Gastroesophageal sphincter (tissue), 4 donors: ENCODE measurements around the gene STIM2. TPM values are rescaled to one million over a fixed set of nuclear protein-coding genes. Genes with fewer than 3 reads are reported as not detected.

Source experiments
- ATAC-seq: fragments of 150-250 bp; one replicate; pipeline ENCODE4 v1.9.1; 2016; ENCODE audit warnings: mild to moderate bottlenecking, moderate library complexity
- H3K27ac ChIP-seq, 4 donors: fragments of 200-600 bp; sonication (generic) in 3 of 4; 1 replicate in 3 of 4; 2 replicates in 1 of 4; pipeline ENCODE4 v1.5.1; 2016 to 2019
- H3K27me3 ChIP-seq: fragments of 200-600 bp; sonication (generic); one replicate; pipeline ENCODE4 v1.5.1; 2019
- H3K36me3 ChIP-seq, 2 donors: fragments of 200-600 bp; sonication (generic); one replicate each; pipeline ENCODE4 v1.5.1; 2019; ENCODE audit warnings: control low read depth in 1 of 2
- H3K4me1 ChIP-seq, 3 donors: fragments of 200-600 bp; sonication (generic); 1 replicate in 2 of 3; 2 replicates in 1 of 3; pipeline ENCODE4 v1.5.1; 2016 to 2019; ENCODE audit warnings: control low read depth in 2 of 3
- H3K4me3 ChIP-seq, 2 donors: fragments of 200-600 bp; sonication (generic); one replicate each; pipeline ENCODE4 v1.5.1; 2019; ENCODE audit warnings: mild to moderate bottlenecking in 1 of 2, moderate library complexity in 1 of 2
- H3K9me3 ChIP-seq, 3 donors: fragments of 200-600 bp; sonication (generic); one replicate each; pipeline ENCODE4 v1.5.1; 2017 to 2019; ENCODE audit warnings: control low read depth in 2 of 3
- CTCF ChIP-seq, 4 experiments: fragments of 200-600 bp in 2 of 4; fragments of 450-650 bp in 2 of 4; sonication (generic) in 1 of 4; IDR thresholded peaks; one replicate each; pipeline ENCODE4 v1.5.1; 2017 to 2019; ENCODE audit warnings: antibody characterized with exemption in 4 of 4, mild to moderate bottlenecking in 2 of 4, moderate library complexity in 2 of 4
- EP300 ChIP-seq: sonication (generic); formaldehyde crosslinking; IDR thresholded peaks from one replicate; pipeline ENCODE4 v1.6.1; 2017; ENCODE audit warnings: antibody characterized with exemption, mild to moderate bottlenecking
- POLR2A ChIP-seq, 2 donors: fragments of 450-650 bp; IDR thresholded peaks; one replicate each; pipeline ENCODE4 v1.6.1; 2017; ENCODE audit warnings: antibody characterized with exemption in 2 of 2, mild to moderate bottlenecking in 2 of 2, moderate library complexity in 1 of 2
- POLR2AphosphoS5 ChIP-seq: sonication (generic); formaldehyde crosslinking; IDR thresholded peaks from one replicate; pipeline ENCODE4 v1.6.1; 2017; ENCODE audit warnings: antibody characterized with exemption
- WGBS, 2 donors: methylation state at CpG; one replicate each; pipeline ENCODE4 v1.1.5; 2018; ENCODE audit warnings: low coverage in 1 of 2; 5-methylcytosine and 5-hydroxymethylcytosine counted together
- total RNA-seq, 4 donors: library from RNA; depleted of rRNA; stranded (reverse); fragments of >200 nt; gene quantifications; one replicate each; pipeline ENCODE4 v1.1.0, GENCODE V29; 2016

STIM2 gene
- total RNA-seq, 4 donors from 2014 or later, result 8.4 to 11.6 (median 10.5) TPM

- ATAC-seq, result no peak
- Histone ChIP-seq H3K36me3 (no peaks in the 10 kb centered on the region), H3K4me1 (no peaks in the 10 kb centered on the region), H3K9me3 (no peaks in the 10 kb centered on the region), H3K27ac (no peak overlapping the region), H3K4me3 (no peak overlapping the region), H3K27me3 (peaks cover 13% of the 10 kb centered on the region)
- no peak for TF ChIP-seq POLR2A (IDR thresholded peaks at IDR 0.05)
- no peak for TF ChIP-seq CTCF (IDR thresholded peaks at IDR 0.05)
- no peak for TF ChIP-seq EP300
- no peak for TF ChIP-seq POLR2AphosphoS5
- WGBS, 2 donors, result 50 to 74% methylated on average over 2 to 3 of the region's 3 CpGs
Measured at GRCh38 chr4:27055221-27055760, 194.7 kb downstream of the STIM2 start.

GRCh38 chr4:27056281-27056680, 195.6 kb downstream of the STIM2 start:
- Histone ChIP-seq H3K9me3 (no peaks in the 10 kb centered on the region), H3K4me1 (no peaks in the 10 kb centered on the region), H3K4me3 (no peak overlapping the region), H3K27me3 (peaks cover 13% of the 10 kb centered on the region), H3K27ac (no peak overlapping the region), H3K36me3 (no peaks in the 10 kb centered on the region)
- no peak for ATAC-seq
- TF ChIP-seq CTCF (IDR thresholded peaks at IDR 0.05) (no peak), POLR2A (IDR thresholded peaks at IDR 0.05) (no peak), POLR2AphosphoS5 (no peak), EP300 (no peak)
- 91 to 93% methylated on average over 5 to 16 of the region's 16 CpGs for WGBS, 2 donors

GRCh38 chr4:27057053-27057452, 196.4 kb downstream of the STIM2 start:
- TF ChIP-seq POLR2AphosphoS5 (no peak), POLR2A (IDR thresholded peaks at IDR 0.05) (no peak), EP300 (no peak), CTCF (IDR thresholded peaks at IDR 0.05) (no peak)
- Histone ChIP-seq H3K36me3 (no peaks in the 10 kb centered on the region), H3K9me3 (no peaks in the 10 kb centered on the region), H3K27ac (no peak overlapping the region), H3K27me3 (peaks cover 13% of the 10 kb centered on the region), H3K4me3 (no peak overlapping the region), H3K4me1 (no peaks in the 10 kb centered on the region)
- WGBS, 2 donors, result 86 to 87% methylated on average over 7 to 10 of the region's 10 CpGs
- no peak for ATAC-seq

- WGBS, 2 donors, result 77 to 100% methylated on average over 3 to 4 of the region's 6 CpGs
- no peak overlapping the region for H3K4me3 ChIP-seq
- TF ChIP-seq EP300 (no peak), POLR2A (IDR thresholded peaks at IDR 0.05) (no peak), CTCF (IDR thresholded peaks at IDR 0.05) (no peak), POLR2AphosphoS5 (no peak)
- H3K9me3 ChIP-seq, result no peaks in the 10 kb centered on the region
- peaks cover 13% of the 10 kb centered on the region for H3K27me3 ChIP-seq
- H3K27ac ChIP-seq, result no peak overlapping the region
- H3K36me3 ChIP-seq, result no peaks in the 10 kb centered on the region
- H3K4me1 ChIP-seq, result no peaks in the 10 kb centered on the region
- no peak for ATAC-seq
Measured at GRCh38 chr4:27057662-27058061, 197.0 kb downstream of the STIM2 start.

- no peaks in the 10 kb centered on the region for H3K4me1 ChIP-seq
- no peaks in the 10 kb centered on the region for H3K9me3 ChIP-seq
- TF ChIP-seq POLR2A (IDR thresholded peaks at IDR 0.05), result no peak
- no peak for TF ChIP-seq POLR2AphosphoS5
- peaks cover 13% of the 10 kb centered on the region for H3K27me3 ChIP-seq
- ATAC-seq, result no peak
- H3K4me3 ChIP-seq, result no peak overlapping the region
- H3K27ac ChIP-seq, result no peak overlapping the region
- no peaks in the 10 kb centered on the region for H3K36me3 ChIP-seq
- 38 to 43% methylated on average over 3 to 4 of the region's 5 CpGs for WGBS, 2 donors
Measured at GRCh38 chr4:27058819-27059406, 198.3 kb downstream of the STIM2 start.
